Stimulated activated CD8-positive, alpha-beta memory T cell treated with anti-CD3 and anti-CD28 coated beads, Interleukin-4, amount 100 ng/mL, for 48 hours (primary cell): ENCODE measurements around the gene UBR4.
"Not testable (repeated sequence)": the region's sequence is repeated elsewhere in the genome, so short reads cannot be mapped to it uniquely, and the experiment has no call there.

Experiments
- DNase-seq: peaks from one replicate; pipeline ENCODE4 v3.0.0-alpha.2; 2020

UBR4 gene

DNA sequence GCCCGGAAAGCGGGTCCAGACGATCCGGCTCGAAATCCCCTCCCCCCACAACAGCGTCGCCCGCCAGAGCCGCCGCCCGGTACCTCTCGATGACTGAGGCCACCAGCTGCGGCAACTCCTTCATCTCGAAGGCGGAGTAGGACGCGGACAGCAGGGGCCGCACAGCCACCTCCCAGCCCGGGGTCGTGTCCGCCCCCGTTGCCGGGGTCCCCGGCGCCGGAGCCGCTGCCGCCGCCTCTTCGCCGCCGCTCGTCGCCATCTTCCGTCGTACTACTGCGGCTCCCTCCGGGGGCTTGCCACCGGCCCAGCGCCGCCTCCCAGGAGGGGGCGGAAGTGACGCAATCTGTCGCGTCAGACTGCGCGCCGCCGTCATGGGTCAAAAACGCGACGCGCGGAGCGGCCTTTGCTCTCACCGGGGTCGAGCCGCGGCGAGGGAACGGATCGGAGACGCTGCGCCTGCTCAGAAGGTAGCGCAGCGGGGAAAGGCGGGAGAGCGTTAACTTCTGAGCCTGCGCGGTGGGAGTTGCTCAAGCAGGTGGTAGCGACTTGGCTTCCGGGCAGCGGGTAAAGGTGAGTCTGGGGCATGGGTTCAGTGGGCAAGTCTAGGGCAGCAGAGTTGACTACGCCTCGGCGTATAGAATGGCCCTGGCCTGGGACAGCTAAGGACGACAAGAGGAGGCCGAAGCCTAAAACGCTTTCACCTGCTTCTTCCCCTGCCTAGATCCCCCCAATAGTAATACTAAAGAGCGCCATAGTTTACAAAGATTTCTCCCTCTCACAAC lies at the start of gene UBR4:
Gene UBR4, minus strand, starts transcription at position 277 of the 782 bp plus-strand sequence. Its CDS starts 18 bp downstream, at position 259.
- peak; percentile 99 for DNase-seq

GRCh38 chr1:19258353-19258752 lies 48.3 kb upstream of the UBR4 start:
- no peak for DNase-seq

- peak; percentile 50 for DNase-seq
Measured at GRCh38 chr1:19257178-19257914, 47.3 kb upstream of the UBR4 start.

- DNase-seq, result not testable (repeated sequence)
Measured at GRCh38 chr1:19256301-19256700, 46.2 kb upstream of the UBR4 start.

DNA sequence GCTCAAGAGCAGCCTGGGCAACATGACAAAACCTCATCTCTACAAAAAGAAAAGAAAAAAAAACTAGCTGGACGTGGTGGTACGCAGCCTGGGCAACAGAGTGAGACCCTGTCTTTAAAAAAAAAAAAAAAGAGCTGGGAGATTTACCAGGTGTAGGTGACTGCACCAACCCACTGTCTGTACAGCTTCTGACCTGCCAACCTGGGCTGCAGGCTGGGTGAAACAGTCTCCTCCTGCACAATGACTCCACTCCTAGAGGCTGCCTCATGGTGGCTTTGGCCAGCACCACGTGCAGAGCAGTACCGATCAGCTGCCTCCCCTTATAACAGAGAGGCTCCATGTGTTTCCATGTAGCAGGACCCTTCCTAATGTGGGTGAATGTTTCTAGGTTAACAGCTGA lies 45.2 kb upstream of the UBR4 start:
- no peak for DNase-seq

DNA sequence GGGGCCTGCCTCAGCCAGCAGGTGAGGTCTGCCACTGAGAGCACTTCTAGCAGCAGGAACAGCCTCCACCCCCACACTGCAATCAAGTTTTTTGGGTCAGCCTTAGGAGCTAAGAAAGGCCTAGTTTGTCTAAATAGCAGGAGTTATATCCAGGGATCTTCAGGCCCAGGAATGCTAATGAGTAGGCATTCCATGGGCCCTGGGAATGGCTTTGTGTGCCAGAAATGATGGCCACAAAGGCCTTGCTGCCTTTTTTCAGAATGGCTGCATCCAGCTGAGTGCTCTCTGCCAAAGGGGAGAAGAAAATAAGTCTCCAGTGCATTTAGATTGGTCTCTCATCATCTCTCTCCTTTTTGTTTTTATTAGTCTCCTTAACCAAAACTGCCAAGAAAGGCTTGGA lies 44.4 kb upstream of the UBR4 start:
- DNase-seq, result no peak

DNA sequence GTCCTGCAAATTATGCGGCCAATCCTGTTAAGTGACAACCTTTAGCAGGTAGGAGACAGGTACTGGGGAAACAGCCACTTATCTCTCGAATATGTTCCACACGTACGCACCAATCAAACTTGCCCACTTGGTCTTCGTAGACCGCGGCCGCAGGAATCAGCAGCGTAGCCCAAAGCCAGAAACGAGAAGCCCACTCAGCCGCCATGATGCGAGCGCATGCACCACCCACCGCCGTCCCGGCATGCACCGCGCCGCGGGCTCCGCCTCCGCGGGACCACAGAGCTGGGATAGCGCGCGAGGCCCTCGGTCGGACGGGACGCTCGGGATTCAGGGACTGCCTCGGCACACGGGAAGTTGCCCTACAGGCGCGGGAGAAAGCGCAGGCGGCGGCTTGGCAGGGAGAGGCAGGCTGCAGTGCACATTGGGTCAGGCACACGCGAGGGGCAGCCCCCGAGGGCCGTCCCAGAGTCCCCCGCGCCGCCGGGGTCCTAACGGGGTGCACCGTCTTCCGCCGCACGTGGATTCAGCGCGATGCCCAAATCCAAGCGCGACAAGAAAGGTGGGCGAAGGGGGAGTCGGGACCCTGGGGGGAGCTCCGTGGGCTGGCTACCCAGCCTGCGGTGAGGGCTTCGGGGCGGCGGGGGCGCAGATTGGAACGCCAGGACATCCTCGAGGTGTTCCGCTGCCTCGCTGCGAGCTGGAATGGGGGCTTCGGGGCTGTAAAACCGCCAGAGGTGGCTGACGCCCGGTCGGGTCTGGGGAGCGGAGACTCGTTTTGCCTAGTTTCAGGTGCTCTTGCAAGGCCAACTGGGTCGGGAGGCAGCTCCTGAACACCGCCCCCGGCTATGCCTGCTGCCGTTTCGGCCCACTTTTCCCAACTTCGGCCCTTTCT lies 41.5 kb upstream of the UBR4 start, which contains the start of the genes EMC1 and MRTO4:
Gene EMC1, minus strand, starts transcription at position 220 of the 892 bp plus-strand sequence. Its CDS starts 15 bp downstream, at position 205.
Gene MRTO4, plus strand, starts transcription at position 501 of the 892 bp plus-strand sequence. Its CDS starts 31 bp downstream, at position 532.
- peak; percentile 96 for DNase-seq

DNA sequence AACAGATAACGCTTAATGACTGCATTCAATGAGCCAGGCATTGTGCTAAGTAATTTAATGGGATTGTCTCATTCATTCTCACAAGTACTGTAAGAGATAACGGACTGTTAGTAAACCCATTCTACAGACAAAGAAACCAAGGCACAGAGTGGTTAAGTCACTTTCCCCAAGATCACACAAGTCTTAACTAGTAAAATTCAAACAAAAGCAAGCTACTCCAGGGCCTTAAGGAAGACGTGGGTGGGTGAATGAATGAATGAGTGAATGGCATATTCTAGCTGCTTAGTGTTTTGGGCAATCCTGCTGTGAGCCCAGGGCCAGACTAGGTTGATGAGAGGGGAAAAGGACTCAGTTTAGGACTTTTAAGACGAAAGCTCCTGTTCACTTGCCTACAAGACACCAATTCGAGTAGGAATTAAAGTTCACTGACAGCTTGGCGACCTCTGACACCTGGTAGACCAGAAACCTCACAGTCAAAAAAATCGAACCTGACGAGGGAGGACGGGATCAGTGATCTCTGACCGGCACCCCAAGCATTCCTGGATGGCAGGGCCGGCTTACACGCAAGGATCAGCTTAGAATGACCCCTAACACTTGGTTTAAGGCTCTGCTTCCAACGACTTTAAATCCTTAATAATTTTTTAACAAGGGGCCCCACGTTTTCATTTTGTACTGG lies 40.7 kb upstream of the UBR4 start:
- no peak for DNase-seq

- peak; percentile 85 for DNase-seq
Measured at GRCh38 chr1:19240673-19241538, 30.8 kb upstream of the UBR4 start.

GRCh38 chr1:19239876-19240275 lies 29.8 kb upstream of the UBR4 start:
- no peak for DNase-seq

DNA sequence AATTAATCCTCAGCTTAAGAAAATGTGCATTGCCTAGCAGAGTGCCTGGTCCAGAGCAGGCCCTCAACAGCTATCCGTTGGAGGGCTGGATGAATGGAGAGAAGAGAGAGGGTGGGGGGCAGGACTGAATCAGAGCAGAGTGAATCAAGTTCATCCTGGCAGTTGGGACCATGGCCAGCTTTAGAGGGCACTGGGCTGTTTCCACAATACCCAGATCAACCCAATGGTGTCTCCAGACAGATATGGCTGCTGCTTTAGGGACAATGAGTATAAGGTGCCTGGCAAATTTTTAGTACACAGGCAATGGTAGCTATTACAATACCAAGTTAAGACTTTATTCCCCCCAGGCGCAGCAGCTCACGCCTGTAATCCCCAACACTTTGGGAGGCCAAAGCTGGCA lies 24.2 kb upstream of the UBR4 start:
- no peak for DNase-seq

DNA sequence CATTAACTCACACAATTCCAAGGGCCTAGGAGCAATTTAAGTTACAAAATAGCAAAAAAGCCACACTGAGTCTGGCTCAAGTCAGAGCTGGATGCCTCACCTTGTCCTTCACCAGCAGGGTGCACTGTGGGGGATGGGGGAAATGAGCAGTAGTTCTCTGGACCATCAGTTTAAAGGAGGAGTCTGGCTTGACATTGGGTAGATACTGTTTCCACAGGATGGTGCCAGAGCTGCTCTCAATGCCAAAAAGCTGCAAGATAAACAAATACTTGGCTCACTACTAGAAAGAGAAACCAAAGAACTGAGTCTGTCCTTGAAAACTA lies 22.4 kb upstream of the UBR4 start:
- no peak for DNase-seq

- DNase-seq, result not testable (repeated sequence)
Measured at GRCh38 chr1:19231736-19232523, 21.9 kb upstream of the UBR4 start.

DNA sequence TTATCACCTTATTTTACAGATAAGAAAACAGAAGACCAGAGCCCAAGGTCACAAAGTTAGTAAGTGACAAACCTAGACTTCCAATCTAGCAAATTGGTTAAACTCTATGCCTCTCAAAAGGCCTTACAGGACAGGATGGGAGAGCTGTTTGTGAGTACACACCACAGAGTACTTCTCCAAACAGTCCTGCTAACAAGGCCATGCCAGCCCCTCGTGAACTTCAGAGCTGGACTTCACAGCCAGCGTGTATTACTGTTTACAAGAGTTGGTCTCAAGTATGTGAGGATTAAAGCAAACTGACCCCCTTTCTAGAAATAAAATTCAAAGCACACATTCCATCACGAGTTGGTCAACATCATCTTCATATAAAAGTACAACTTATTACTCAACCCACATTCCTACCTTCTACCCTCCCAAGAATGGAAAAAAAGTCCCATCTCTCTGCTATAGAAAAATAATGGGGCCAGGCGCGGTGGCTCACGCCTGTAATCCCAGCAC lies 19.8 kb upstream of the UBR4 start:
- no peak for DNase-seq

DNA sequence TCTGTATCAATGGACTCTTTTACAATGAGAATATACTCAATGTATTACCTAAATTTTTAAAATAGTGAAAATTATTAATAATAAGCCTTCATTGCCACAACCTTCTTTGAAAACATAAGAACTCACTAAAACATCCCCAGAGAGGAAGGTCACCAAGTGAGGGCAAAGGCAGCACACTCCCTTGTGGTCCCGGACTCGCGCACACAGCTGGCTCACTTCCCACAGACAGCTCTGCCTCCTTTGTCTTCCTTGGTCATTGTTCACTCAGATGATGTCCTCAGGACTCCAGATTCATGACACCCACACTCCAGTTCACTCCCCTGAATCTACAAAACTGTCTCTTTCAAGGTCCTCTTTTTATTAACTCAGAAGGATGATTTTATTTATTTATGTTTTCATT lies 19.2 kb upstream of the UBR4 start:
- no peak for DNase-seq

GRCh38 chr1:19222979-19223824 lies 13.1 kb upstream of the UBR4 start:
- no peak for DNase-seq

DNA sequence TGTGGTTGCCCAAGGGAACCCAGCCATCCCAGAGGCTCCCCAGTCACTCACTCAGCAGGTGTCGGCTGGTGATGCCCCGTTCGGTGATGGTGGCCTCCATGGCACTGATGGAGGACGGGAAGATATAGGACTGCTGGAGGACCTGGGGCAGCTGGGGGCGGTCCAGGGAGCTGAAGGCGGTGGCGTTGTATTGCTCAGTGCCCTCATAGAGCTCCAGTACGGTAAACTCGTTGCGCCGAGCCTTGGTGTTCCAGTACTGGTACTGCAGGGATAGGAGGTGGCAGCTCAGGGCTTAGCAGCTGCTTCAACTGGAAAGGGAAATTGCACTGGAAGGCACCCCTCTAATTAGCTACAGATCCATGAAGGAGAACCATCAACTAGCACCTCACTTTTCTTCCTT lies 12.5 kb upstream of the UBR4 start:
- DNase-seq, result no peak

DNA sequence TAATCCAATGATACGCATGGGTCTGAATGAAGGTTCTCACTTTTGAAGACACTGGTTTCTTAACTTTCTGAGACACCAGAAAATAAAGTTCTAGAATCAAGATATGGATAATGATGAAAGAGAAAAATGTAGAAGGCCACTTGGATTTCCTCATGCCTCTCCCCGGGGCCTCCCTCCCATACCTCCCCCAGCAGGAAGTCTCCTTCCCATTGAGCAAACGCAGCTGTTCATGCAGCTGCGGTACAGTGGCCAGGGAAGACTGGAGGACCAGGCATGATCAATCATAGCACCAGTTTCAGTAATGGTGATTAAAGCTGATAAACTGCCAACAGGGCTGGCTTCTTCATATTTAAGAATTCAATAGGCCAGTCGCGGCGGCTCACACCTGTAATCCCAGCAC lies 10.9 kb upstream of the UBR4 start:
- DNase-seq, result no peak

GRCh38 chr1:19220080-19220846 lies 10.2 kb upstream of the UBR4 start:
- no peak for DNase-seq
